Tibial nerve (tissue), 4 donors: ENCODE results near the gene HCRT.

ENCODE experiments used
- CTCF ChIP-seq, 5 experiments: fragments of 200-600 bp in 3 of 5; fragments of 450-650 bp in 2 of 5; sonication (generic) in 3 of 5; IDR thresholded peaks; one replicate each; pipeline ENCODE4 v1.5.1; 2016 to 2019; ENCODE audit warnings: antibody characterized with exemption in 5 of 5, mild to moderate bottlenecking in 3 of 5, moderate library complexity in 2 of 5
- EP300 ChIP-seq, 2 donors: sonication (generic); formaldehyde crosslinking; IDR thresholded peaks; one replicate each; pipeline ENCODE4 v1.6.1; 2017; ENCODE audit warnings: antibody characterized with exemption in 2 of 2, mild to moderate bottlenecking in 1 of 2
- POLR2A ChIP-seq, 2 donors: fragments of 450-650 bp; IDR thresholded peaks; one replicate each; pipeline ENCODE4 v1.6.1; 2017; ENCODE audit warnings: antibody characterized with exemption in 2 of 2, mild to moderate bottlenecking in 2 of 2, moderate library complexity in 2 of 2

GRCh38 chr17:42225646-42226045, 40.4 kb upstream of the HCRT start:
- TF ChIP-seq CTCF (IDR thresholded peaks at IDR 0.05) (no peak), POLR2A (IDR thresholded peaks at IDR 0.05) (no peak), EP300 (IDR thresholded peaks at IDR 0.05) (no peak)
